Ovary (tissue), 3 donors: Measurements from ENCODE around the gene ANKRD31.

ENCODE experiments used
- POLR2A ChIP-seq: fragments of 450-650 bp; IDR thresholded peaks from one replicate; pipeline ENCODE4 v1.6.1; 2017; ENCODE audit warnings: antibody characterized with exemption, mild to moderate bottlenecking, moderate library complexity
- TF ChIP-seq, protein P1 (sequence below), 3 donors: fragments of 450-650 bp in 2 of 3; fragments of 200-600 bp in 1 of 3; IDR thresholded peaks; one replicate each; pipeline versions ENCODE4 v1.5.1 to v1.8.0; 2016 to 2022; ENCODE audit warnings: antibody characterized with exemption in 3 of 3, mild to moderate bottlenecking in 1 of 3
- donor health status: DM: no; HTN: no; CAD: no.

DNA sequence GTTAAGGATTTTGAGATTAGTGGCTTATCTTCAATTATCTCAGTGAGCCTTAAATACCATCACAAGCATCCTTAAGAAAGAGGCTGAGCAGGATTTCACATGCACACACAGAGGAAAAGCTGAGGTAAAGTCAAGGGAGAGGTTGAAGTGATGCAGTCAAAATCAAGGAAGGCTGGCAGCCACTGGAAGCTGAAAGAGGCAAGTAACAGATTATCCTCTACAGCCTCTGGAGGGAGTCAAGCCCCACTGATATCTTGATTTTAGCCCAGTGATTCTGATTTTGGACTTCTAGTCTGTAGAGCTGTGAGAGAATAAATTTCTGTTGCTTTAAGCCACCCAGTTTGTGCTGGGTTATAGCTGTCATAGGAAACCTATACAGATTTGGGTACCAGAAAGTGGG, 80.1 kb downstream of the ANKRD31 start:
- no peak for TF ChIP-seq POLR2A
- TF ChIP-seq, protein P1, sequence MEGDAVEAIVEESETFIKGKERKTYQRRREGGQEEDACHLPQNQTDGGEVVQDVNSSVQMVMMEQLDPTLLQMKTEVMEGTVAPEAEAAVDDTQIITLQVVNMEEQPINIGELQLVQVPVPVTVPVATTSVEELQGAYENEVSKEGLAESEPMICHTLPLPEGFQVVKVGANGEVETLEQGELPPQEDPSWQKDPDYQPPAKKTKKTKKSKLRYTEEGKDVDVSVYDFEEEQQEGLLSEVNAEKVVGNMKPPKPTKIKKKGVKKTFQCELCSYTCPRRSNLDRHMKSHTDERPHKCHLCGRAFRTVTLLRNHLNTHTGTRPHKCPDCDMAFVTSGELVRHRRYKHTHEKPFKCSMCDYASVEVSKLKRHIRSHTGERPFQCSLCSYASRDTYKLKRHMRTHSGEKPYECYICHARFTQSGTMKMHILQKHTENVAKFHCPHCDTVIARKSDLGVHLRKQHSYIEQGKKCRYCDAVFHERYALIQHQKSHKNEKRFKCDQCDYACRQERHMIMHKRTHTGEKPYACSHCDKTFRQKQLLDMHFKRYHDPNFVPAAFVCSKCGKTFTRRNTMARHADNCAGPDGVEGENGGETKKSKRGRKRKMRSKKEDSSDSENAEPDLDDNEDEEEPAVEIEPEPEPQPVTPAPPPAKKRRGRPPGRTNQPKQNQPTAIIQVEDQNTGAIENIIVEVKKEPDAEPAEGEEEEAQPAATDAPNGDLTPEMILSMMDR (IDR thresholded peaks at IDR 0.05), result no peak
